NCI-H146 treated with DMSO at 0.1 percent for 48 hours (cell line): Measurements from ENCODE around the gene MAT2B.
A peak's percentile ranks its signal among the peaks of the same experiment; 100 is the strongest.
"Not testable (repeated sequence)": the region's sequence is repeated elsewhere in the genome, so short reads cannot be mapped to it uniquely, and the experiment has no call there.

Experiments used
- DNase-seq: peaks from one replicate; lab custom pipeline; 2025; ENCODE audit not compliant: unreplicated experiment; lab: John Stamatoyannopoulos, UW

The MAT2B gene

DNA sequence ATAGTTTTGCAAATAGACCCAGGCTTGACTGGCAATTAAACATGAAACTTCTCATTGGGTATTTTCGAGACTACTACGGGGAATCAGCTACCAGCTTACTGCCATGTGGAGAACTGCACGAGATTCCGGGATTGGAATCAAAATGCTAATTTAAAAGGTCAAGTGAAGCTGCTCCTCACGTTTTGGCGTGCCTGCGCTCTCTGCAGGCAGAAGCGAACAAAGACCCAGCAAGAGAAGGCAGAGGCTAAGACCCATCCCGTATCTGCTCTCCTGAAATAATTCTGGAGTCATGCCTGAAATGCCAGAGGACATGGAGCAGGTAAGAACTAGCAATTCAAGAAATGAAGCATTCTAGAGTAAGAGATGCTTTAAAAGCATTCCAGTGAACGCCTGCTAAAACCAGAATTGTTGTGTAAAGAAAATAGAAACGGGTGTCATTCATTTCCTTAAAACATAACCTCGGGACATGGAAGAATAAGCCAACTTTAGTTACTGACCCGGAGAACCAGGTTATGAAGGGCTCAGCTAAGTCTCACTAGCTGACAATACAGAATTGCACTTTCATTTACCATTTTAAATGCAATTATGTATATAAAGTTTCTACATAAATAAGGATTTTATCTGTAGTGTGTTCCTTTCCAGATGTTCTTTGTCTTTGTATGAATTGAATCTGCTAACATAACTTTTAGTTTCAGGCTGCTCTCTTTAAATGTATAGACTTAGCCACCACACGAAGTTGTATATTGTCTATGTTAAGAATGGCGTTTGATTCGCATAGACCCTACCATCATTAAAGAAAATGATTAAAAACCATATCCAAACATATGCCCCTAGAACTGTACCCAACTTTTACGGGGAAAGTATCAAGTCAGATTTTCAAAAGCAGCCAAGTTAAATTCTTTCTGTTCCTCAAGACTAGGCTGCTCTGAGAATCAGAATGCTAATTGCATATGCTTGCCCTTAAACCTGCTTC is 2.0 kb upstream of the MAT2B start:
- DNase-seq: peak; percentile 2

GRCh38 chr5:163504079-163504931 is 1.1 kb upstream of the MAT2B start:
- DNase-seq: peak; percentile 1

GRCh38 chr5:163505049-163505367 is 411 bp upstream of the MAT2B start:
- no peak for DNase-seq

DNA sequence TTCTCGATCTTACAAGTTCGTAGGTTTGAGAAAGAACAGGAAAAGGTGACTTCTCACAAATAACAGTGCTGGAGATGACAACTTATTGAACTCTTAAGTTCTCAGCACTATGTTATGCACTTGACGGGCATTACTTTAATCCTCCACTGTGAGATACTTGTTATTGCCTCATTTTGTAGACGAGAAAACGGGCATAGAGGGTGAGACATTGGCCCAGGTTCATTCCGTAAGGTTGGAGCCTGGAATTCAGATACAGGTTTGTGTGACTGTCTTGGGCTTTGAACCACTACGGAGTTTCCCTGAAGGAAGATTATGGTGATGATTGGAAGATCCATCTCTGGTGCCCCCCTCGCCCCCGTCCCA is 657 bp downstream of the MAT2B start:
- no peak for DNase-seq

DNA sequence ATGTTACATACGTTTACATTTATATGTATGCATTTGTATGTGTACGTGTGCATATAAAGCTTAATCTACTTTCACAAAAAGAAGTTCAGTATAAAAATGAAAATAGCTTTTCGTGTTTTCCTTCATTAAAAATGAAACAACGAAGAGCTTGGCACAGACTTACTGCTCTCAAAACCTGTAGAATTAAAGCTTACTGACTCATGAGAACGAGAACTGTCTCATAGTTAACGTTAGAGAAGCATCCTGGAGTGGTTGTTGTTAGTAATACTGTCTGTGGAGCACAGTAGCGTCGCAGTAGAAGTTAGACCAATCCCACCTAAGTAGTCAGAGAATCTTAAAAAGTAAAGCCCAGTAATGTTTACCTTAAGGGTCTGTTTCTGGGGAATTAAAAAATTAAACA is 1.3 kb downstream of the MAT2B start:
- no peak for DNase-seq

DNA sequence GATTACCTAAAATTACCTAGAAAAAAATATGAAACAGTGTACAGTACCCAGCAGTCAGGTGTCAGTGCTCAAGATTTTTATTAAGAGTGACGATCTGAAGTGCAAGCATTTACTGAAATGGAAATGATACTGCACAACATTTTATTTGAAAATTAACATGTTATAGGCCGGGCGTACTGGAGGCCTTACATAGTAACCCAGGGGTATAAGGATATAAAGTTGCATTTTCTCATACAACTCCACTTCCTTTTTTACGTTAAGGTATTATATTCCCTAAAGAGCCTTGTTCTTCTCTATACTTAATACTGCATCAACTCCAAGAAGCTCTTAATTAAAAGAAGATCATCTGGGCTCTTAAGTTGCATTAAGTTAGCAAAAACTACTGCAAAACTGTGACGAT is 3.3 kb downstream of the MAT2B start:
- no peak for DNase-seq

- no peak for DNase-seq
These were observed 4.0 kb downstream of the MAT2B start for GRCh38 chr5:163509291-163509951.

- no peak for DNase-seq
These were observed 7.1 kb downstream of the MAT2B start for GRCh38 chr5:163512526-163512925.

- DNase-seq: no peak
These were observed 19.7 kb downstream of the MAT2B start for GRCh38 chr5:163525096-163525495.

GRCh38 chr5:163529698-163530097 is 24.3 kb downstream of the MAT2B start:
- no peak for DNase-seq

GRCh38 chr5:163531272-163531671 is 25.9 kb downstream of the MAT2B start:
- DNase-seq: no peak

GRCh38 chr5:163532171-163533084 is 27.0 kb downstream of the MAT2B start:
- no peak for DNase-seq

DNA sequence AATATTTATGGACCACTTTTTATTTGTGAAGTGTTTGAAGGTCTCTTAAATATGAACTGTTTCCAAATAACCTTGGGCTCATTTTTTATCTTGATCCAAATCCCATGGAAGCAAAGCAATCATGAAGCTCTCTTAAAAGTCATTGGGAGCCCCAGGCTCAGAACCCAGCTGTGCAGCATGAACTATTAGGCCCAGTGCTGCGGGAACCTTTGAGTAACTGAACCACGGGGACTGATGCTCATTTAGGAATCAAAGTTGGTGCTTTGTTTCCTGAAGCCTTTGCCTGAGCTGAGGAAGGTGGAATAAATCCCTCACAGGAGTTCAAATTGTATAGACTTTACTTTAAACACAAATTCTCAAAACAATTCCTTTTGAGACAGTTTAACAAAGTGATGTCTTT is 27.8 kb downstream of the MAT2B start:
- no peak for DNase-seq

DNA sequence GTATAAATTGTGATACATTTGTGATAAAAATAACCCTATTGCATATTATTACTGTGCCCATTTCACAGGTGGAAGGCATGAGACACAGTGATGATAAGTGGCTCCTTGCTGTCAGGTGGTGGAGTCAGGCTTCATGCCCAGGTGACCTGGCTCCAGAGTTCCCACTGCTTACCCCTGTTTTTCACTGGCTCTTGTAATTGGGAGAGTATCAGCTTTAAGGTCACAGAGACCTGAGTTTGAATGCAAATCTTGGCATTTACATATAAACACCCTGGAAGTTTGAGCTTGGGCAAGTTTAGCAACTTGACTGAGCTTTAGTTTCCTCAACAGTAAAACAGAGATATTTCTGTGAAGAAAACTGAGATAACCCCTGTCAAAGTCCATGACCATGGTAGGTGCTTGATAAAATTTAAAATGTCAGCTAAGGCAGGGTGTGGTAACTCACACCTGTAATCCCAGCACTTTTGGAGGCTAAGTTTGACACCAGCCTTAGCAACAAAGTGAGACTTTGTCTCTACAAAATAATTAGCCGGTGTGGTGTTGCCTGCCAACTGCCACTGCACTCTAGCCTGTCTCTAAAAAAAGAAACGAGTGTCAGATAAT is 29.2 kb downstream of the MAT2B start:
- no peak for DNase-seq

DNA sequence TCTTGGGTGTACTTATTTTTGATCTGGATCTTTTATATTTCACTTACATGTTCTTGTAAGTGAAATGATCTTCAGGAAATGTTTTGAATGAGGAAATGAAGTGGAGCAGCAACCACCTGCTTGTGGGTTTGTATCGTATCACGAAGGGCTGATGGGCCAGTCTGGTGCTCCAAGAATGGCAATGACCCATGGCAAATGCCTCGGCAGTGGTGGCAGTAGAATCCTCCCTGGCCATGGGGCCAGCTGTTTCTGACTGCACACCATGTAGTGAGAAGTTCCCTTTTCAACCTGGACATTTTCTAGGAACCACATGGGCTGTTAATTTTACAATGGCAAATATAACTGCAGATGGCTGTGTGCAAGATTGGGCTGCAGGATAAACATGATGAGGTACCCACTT is 29.9 kb downstream of the MAT2B start:
- no peak for DNase-seq

DNA sequence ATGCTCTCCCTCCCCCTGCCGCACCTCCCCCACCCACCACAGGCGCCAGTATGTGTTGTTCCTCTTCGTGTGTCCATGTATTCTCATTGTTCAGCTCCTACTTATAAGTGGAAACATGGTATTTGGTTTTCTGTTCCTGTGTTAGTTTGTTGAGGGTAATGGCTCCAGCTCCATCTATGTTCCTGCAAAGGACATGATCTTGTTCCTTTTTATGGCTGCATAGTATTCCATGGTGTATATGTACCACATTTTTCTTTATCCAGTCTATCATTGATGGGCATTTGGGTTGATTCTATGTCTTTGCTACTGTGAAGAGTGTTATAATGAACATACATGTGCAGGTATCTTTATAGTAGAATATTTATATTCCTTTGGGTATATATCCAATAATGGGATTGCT is 31.0 kb downstream of the MAT2B start:
- DNase-seq: not testable (repeated sequence)

DNA sequence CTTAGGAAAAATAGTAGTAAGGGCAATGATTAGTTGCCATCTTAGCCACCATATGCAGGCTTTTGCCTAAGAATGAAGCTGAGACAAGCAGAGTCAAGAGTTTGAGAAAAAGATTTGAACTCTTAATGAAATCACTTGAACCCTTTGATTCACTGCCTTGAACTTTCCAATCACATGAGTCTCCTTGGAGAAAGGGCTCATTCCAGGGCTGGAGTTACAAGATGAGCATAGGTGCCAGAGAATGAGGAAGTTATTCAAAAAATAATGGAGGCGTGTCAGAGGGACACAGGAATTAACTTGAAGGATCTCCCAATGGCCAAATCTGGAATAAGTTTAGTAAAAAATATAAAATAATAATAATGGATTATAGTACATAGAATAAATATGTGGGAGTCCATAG is 35.3 kb downstream of the MAT2B start:
- DNase-seq: no peak

GRCh38 chr5:163542771-163543170 is 37.4 kb downstream of the MAT2B start:
- DNase-seq: no peak

DNA sequence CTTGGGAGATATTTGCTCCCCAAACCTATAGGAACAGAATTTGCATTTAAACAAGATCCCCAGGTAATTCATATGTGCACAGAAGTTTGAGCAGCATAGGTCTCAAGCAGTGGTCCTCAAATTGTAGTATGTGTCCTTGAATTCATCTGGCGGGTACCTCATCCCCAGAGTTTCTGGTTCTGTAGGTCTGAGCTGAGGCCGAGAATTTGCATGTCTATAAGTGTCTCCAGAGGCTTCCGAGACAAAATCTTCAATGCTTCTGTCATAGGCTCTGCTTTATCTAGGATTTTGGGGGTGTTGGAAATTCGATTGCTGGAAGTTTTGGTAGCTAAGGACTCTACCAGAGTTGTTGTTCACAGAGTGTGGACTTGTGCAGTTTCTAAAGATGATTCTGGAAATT is 38.6 kb downstream of the MAT2B start:
- no peak for DNase-seq

GRCh38 chr5:163544836-163545235 is 39.4 kb downstream of the MAT2B start:
- DNase-seq: no peak
